Vagina (tissue), 2 donors: ENCODE measurements around the gene VPS11. TPM values are rescaled to one million over a fixed set of nuclear protein-coding genes. Genes with fewer than 3 reads are reported as not detected.
A peak's percentile ranks its signal among the peaks of the same experiment; 100 is the strongest.

ENCODE experiments used
- DNase-seq, 2 donors: peaks; one replicate each; pipeline ENCODE4 v3.0.0-alpha.2; 2017; ENCODE audit errors: extremely low spot score in 2 of 2
- H3K27ac ChIP-seq: fragments of 200-600 bp; sonication (generic); one replicate; pipeline ENCODE4 v1.5.1; 2019
- H3K27me3 ChIP-seq: fragments of 200-600 bp; sonication (generic); one replicate; pipeline ENCODE4 v1.5.1; 2019
- H3K36me3 ChIP-seq, 2 donors: fragments of 200-600 bp; sonication (generic); one replicate each; pipeline ENCODE4 v1.5.1; 2017 to 2019
- H3K4me1 ChIP-seq: fragments of 200-600 bp; sonication (generic); one replicate; pipeline ENCODE4 v1.5.1; 2019
- H3K4me3 ChIP-seq, 2 donors: fragments of 200-600 bp; sonication (generic); 1 replicate in 1 of 2; 2 replicates in 1 of 2; pipeline ENCODE4 v1.5.1; 2016 to 2019
- H3K9me3 ChIP-seq: fragments of 200-600 bp; sonication (generic); one replicate; pipeline ENCODE4 v1.5.1; 2019
- POLR2A ChIP-seq, 2 donors: fragments of 450-650 bp; IDR thresholded peaks; one replicate each; pipeline ENCODE4 v1.6.1; 2017; ENCODE audit warnings: antibody characterized with exemption in 2 of 2, mild to moderate bottlenecking in 2 of 2, moderate library complexity in 2 of 2
- POLR2AphosphoS5 ChIP-seq, 2 donors: sonication (generic); formaldehyde crosslinking; IDR thresholded peaks; one replicate each; pipeline ENCODE4 v1.9.0; 2017; ENCODE audit warnings: antibody characterized with exemption in 2 of 2, mild to moderate bottlenecking in 2 of 2, low read depth in 1 of 2; ENCODE audit not compliant: insufficient read depth in 1 of 2
- intact Hi-C: fragments of 100-400 bp; cut with DNase I; formaldehyde crosslinking; loops from one replicate; pipeline ENCODE4 v1.15.1; 2023
- total RNA-seq: library from RNA; depleted of rRNA; stranded (reverse); fragments of >200 nt; gene quantifications from one replicate; pipeline ENCODE4 v1.2.3, GENCODE V29; 2016
- TF ChIP-seq, protein P1 (sequence below), 3 experiments: fragments of 450-650 bp in 2 of 3; fragments of 200-600 bp in 1 of 3; sonication (generic) in 1 of 3; IDR thresholded peaks; one replicate each; pipeline ENCODE4 v1.5.1; 2017 to 2019; ENCODE audit warnings: antibody characterized with exemption in 3 of 3, mild to moderate bottlenecking in 2 of 3, moderate library complexity in 2 of 3

VPS11 gene
- 56.0 TPM for total RNA-seq

DNA sequence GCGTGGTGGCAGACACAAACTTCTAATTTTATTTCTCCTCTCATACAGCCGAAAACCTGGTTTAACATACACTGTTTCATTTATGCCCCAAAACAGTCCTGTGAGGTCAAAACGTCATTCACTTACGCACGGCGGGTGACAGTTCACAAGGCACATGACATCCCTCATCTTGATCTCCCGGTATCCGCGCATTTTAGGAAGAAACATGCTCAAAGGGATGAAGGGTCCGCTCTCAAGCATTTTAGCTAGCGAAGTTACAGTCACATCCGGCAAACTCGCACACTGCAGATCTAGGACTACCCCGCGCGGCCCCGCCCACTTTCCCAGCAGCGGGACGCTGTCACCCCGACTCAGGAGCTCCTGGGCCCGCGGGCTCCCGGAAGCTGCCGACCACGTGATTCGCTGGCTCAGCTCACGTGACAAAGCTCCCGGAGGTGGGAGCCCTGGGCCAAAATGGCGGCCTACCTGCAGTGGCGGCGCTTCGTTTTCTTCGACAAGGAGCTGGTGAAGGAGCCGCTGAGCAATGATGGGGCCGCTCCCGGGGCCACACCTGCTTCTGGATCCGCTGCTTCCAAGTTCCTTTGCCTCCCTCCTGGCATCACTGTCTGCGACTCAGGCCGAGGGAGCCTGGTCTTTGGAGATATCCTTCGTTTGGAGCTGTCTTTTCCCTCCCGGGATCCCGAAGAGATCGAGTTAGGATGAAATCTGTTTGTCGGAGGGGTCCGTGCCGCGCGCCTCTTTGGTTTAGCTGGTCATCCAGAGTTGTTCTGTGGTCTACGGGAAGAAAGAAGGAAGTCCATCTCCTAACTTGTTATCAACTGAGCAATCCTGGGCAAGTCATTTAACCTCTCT, at the start of gene VPS11:
Gene VPS11 (plus strand): TSS at position 448 of the 852 bp plus-strand sequence. CDS start 6 bp downstream, at position 454.
- Histone ChIP-seq H3K4me3 (peak within 1 kb of the TSS; percentile 86 to 95), H3K9me3 (no peaks in the 10 kb centered on the region), H3K36me3 (peaks cover 3 to 26% of the 10 kb centered on the region in 2 donors), H3K27ac (peak within 1 kb of the TSS; percentile 91), H3K4me1 (peaks cover 36% of the 10 kb centered on the region), H3K27me3 (no peaks in the 10 kb centered on the region)
- intact Hi-C loops = no loop called here
- no peak for TF ChIP-seq POLR2A (IDR thresholded peaks at IDR 0.05)
- TF ChIP-seq, protein P1, sequence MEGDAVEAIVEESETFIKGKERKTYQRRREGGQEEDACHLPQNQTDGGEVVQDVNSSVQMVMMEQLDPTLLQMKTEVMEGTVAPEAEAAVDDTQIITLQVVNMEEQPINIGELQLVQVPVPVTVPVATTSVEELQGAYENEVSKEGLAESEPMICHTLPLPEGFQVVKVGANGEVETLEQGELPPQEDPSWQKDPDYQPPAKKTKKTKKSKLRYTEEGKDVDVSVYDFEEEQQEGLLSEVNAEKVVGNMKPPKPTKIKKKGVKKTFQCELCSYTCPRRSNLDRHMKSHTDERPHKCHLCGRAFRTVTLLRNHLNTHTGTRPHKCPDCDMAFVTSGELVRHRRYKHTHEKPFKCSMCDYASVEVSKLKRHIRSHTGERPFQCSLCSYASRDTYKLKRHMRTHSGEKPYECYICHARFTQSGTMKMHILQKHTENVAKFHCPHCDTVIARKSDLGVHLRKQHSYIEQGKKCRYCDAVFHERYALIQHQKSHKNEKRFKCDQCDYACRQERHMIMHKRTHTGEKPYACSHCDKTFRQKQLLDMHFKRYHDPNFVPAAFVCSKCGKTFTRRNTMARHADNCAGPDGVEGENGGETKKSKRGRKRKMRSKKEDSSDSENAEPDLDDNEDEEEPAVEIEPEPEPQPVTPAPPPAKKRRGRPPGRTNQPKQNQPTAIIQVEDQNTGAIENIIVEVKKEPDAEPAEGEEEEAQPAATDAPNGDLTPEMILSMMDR (IDR thresholded peaks at IDR 0.05) = peak in 1 of 3 experiments; percentile 29
- TF ChIP-seq POLR2AphosphoS5 (IDR thresholded peaks at IDR 0.05; ENCODE audit: insufficient read depth in 1 of 2, low read depth in 1 of 2) = peak; percentile 94 to 98
- peak in 1 of 2 donors; percentile 97 for DNase-seq

DNA sequence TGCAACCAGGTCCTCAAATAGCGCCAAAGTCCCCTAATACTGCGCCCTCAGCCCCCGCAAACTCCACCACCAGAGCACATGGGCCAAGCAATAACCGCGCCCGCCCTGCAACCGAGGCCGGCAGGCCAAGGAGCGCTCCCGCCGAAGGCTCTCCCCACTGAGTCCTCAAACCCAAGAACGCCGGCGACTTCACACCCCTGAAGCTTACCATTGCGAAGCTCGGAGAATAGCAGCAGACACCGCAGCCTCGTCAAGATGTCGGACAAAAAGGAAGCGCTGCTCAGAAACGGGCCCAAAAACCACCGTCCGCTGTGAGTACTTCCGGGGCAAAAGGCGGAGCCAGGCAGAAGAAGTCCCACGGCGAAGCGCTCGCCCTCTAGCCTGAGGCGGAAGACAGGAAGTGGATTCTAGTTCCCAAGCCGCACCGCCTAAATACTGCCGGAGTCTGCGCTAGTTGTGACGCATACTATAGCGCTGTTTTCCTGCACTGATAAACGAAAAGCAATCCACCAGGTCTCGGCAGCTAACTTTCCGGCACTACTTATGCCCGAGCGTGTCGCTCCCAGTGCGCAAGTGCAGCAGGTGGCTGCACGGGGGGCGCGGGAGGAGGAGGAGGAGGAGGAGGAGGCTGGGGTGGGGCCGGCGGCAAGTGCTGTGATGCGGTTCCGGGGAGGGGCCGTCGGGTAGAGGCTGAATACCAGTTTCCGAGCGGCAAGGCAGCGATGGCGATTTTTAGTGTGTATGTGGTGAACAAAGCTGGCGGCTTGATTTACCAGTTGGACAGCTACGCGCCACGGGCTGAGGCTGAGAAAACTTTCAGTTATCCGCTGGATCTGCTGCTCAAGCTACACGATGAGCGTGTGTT, 49.3 kb upstream of the VPS11 start, which contains the start of the genes RPS25 and TRAPPC4:
Gene RPS25 (minus strand): TSS at position 270 of the 865 bp plus-strand sequence. CDS start 59 bp downstream, at position 211.
Gene TRAPPC4 (plus strand): TSS at position 693 of the 865 bp plus-strand sequence. CDS start 30 bp downstream, at position 723.
- Histone ChIP-seq H3K27ac (peak within 1 kb of the TSS; percentile 89), H3K4me1 (peaks cover 53% of the 10 kb centered on the region)
- intact Hi-C loops = loop anchor here (1.0 kb wide), 1 partner anchor 64 kb away; no protein-coding TSS in a partner anchor

DNA sequence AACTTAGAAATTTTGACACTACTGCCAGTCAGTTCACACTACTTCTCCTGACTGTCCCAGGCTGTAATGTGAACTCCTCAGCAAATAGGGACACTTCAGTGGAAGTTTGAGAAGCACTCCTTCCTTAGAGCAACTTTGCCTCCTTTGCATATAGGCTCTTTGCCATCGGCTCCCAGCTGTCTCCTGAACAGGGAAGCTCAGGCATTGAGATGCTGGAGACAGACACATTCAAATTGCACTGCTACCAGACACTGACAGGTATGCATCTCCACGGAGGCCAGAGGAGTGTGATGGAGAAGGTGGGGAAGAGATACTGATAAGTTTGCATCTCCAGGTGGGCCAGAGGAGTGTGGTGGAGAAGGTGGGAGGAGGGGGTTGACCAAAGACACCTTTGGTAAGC, 47.6 kb upstream of the VPS11 start:
- Histone ChIP-seq H3K9me3 (no peaks in the 10 kb centered on the region), H3K36me3 (peaks cover 0 to 53% of the 10 kb centered on the region in 2 donors), H3K27me3 (no peaks in the 10 kb centered on the region), H3K27ac (no peak overlapping the region), H3K4me1 (peaks cover 53% of the 10 kb centered on the region), H3K4me3 (peak overlapping the region; percentile 82 to 94)
- TF ChIP-seq POLR2A (IDR thresholded peaks at IDR 0.05) = no peak
- TF ChIP-seq, protein P1 (IDR thresholded peaks at IDR 0.05) = no peak
- no peak for TF ChIP-seq POLR2AphosphoS5 (IDR thresholded peaks at IDR 0.05; ENCODE audit: insufficient read depth in 1 of 2, low read depth in 1 of 2)
- intact Hi-C loops = no loop called here
- no peak for DNase-seq

More for the DNA sequence above, 49.3 kb upstream of the VPS11 start, which contains the start of the genes RPS25 and TRAPPC4:
- no peaks in the 10 kb centered on the region for H3K27me3 ChIP-seq
- peaks cover 0 to 49% of the 10 kb centered on the region in 2 donors for H3K36me3 ChIP-seq
- peak in 1 of 2 donors; percentile 97 for DNase-seq
- H3K9me3 ChIP-seq = no peaks in the 10 kb centered on the region
- peak within 1 kb of the TSS; percentile 82 to 94 for H3K4me3 ChIP-seq
- TF ChIP-seq POLR2AphosphoS5 (IDR thresholded peaks at IDR 0.05; ENCODE audit: insufficient read depth in 1 of 2, low read depth in 1 of 2) (peak; percentile 90 to 91), POLR2A (IDR thresholded peaks at IDR 0.05) (peak in 1 of 2 donors; percentile 68)
- TF ChIP-seq, protein P1 (IDR thresholded peaks at IDR 0.05) = no peak

DNA sequence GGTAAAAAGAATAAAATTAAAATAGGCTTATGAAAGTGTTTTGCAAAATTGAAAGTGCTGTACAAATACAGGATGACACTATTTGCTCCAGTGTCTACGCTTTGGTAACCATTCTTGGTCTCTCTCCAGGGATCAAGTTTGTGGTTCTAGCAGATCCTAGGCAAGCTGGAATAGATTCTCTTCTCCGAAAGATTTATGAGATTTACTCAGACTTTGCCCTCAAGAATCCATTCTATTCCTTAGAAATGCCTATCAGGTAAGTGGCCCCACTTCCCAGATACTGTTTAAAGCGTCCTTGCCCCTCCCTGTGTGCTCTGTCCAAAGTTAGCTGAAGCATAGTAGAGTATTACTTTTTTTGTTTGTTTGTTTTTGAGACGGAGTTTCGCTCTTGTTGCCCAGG, 46.0 kb upstream of the VPS11 start:
- no peak overlapping the region for H3K27ac ChIP-seq

More for the DNA sequence above, 46.0 kb upstream of the VPS11 start:
- Histone ChIP-seq H3K4me3 (no peak overlapping the region), H3K4me1 (peaks cover 37% of the 10 kb centered on the region), H3K27me3 (no peaks in the 10 kb centered on the region), H3K36me3 (peaks cover 0 to 44% of the 10 kb centered on the region in 2 donors), H3K9me3 (no peaks in the 10 kb centered on the region)
- intact Hi-C loops = no loop called here
- TF ChIP-seq, protein P1 (IDR thresholded peaks at IDR 0.05) = no peak
- no peak for TF ChIP-seq POLR2AphosphoS5 (IDR thresholded peaks at IDR 0.05; ENCODE audit: insufficient read depth in 1 of 2, low read depth in 1 of 2)
- no peak for TF ChIP-seq POLR2A (IDR thresholded peaks at IDR 0.05)
- no peak for DNase-seq
